ENCODE data around the gene NPAS3. TPM values are rescaled to one million over a fixed set of nuclear protein-coding genes. Genes with fewer than 3 reads are reported as not detected.

Gene NPAS3
- total RNA-seq, 1 donor from 2014 or later: 0.95 TPM

- Histone ChIP-seq H3K27ac (no peak overlapping the region), H3K9me3 (no peaks in the 10 kb centered on the region), H3K4me3 (no peak overlapping the region), H3K4me1 (no peaks in the 10 kb centered on the region), H3K27me3 (ENCODE audit: low read depth) (no peaks in the 10 kb centered on the region), H3K36me3 (no peaks in the 10 kb centered on the region)
- ATAC-seq: no peak
- DNase-seq: no peak
- intact Hi-C loops (cut with DNase I): no loop called here
- TF ChIP-seq, protein P1, sequence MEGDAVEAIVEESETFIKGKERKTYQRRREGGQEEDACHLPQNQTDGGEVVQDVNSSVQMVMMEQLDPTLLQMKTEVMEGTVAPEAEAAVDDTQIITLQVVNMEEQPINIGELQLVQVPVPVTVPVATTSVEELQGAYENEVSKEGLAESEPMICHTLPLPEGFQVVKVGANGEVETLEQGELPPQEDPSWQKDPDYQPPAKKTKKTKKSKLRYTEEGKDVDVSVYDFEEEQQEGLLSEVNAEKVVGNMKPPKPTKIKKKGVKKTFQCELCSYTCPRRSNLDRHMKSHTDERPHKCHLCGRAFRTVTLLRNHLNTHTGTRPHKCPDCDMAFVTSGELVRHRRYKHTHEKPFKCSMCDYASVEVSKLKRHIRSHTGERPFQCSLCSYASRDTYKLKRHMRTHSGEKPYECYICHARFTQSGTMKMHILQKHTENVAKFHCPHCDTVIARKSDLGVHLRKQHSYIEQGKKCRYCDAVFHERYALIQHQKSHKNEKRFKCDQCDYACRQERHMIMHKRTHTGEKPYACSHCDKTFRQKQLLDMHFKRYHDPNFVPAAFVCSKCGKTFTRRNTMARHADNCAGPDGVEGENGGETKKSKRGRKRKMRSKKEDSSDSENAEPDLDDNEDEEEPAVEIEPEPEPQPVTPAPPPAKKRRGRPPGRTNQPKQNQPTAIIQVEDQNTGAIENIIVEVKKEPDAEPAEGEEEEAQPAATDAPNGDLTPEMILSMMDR (IDR thresholded peaks at IDR 0.05): no peak
These were observed 124.2 kb downstream of the NPAS3 start for GRCh38 chr14:33062881-33063280.

GRCh38 chr14:33063521-33063920 lies 124.8 kb downstream of the NPAS3 start:
- H3K27ac ChIP-seq: no peak overlapping the region
- H3K36me3 ChIP-seq: no peaks in the 10 kb centered on the region
- H3K9me3 ChIP-seq: no peaks in the 10 kb centered on the region
- H3K4me1 ChIP-seq: no peaks in the 10 kb centered on the region
- ATAC-seq: no peak
- no peak for DNase-seq
- intact Hi-C loops (cut with DNase I): no loop called here
- TF ChIP-seq, protein P1 (IDR thresholded peaks at IDR 0.05): no peak
- H3K4me3 ChIP-seq: no peak overlapping the region
- no peaks in the 10 kb centered on the region for H3K27me3 ChIP-seq (ENCODE audit: low read depth)

DNA sequence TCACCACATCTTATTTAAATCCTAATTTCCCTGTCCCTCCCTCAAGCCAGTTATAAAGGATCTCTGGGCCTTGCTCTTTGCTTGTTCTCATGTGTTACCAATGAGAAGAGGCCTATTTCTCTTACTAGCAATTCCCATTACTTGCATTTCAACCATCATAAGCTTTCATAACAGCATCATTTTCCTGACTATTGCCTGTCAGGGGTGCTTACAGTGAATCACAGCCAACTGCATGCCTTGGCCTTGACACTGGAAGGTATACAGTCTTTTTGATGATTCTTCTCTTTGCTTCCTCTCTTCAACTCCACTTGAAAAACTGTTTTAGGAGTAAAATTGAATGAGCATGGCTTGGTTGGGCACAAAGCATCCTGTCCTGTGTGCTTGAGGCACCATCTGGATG lies 127.0 kb downstream of the NPAS3 start:
- intact Hi-C loops (cut with DNase I): no loop called here
- TF ChIP-seq, protein P1 (IDR thresholded peaks at IDR 0.05): no peak
- H3K36me3 ChIP-seq: no peaks in the 10 kb centered on the region
- H3K9me3 ChIP-seq: no peaks in the 10 kb centered on the region
- ATAC-seq: no peak
- no peaks in the 10 kb centered on the region for H3K4me1 ChIP-seq
- H3K27me3 ChIP-seq (ENCODE audit: low read depth): no peaks in the 10 kb centered on the region
- no peak for DNase-seq
- no peak overlapping the region for H3K4me3 ChIP-seq
- H3K27ac ChIP-seq: no peak overlapping the region

DNA sequence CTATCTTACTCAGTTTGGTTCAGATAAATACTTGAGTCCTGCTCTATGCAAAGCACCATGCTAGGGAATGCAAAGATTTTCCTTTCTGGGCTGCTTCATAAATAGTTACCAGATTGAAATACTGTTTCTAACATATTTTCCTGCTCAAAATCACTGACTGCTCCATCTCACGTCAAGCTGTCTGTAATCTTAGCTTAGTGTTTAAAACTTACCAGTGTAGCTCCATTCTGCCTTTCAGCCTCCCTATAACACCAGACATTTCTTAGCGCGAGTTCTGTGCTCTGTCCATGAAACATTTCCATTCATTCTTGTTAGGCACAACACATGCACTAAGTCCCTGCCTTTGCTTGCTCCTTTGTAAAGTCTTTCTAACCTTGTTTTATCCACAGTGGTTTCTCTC lies 129.4 kb downstream of the NPAS3 start:
- H3K36me3 ChIP-seq: no peaks in the 10 kb centered on the region
- no peak overlapping the region for H3K4me3 ChIP-seq
- intact Hi-C loops (cut with DNase I): no loop called here
- H3K27ac ChIP-seq: no peak overlapping the region
- DNase-seq (no peak), ATAC-seq (no peak)
- H3K27me3 ChIP-seq (ENCODE audit: low read depth): no peaks in the 10 kb centered on the region
- H3K4me1 ChIP-seq: no peaks in the 10 kb centered on the region
- TF ChIP-seq, protein P1 (IDR thresholded peaks at IDR 0.05): no peak
- H3K9me3 ChIP-seq: no peaks in the 10 kb centered on the region

DNA sequence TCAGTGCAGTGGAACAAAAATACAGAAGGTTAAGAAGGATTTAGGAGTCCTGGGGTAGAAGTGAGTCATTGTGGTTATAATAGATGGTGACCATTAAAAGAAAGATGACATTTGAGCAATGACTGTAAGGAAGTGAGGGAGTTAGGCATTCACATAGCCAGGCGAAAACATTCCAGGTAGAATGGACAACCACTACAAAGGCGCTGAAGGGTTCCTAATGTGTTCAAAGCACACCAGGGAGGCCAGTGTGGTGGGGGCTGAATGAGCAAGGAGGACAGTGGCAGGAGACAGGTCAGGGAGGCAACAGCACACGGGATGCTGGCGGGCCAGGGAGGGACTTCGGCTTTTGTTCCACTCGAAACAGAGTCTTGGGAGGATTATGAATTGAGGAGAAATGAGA lies 129.9 kb downstream of the NPAS3 start:
- no peaks in the 10 kb centered on the region for H3K36me3 ChIP-seq
- DNase-seq: no peak
- no peaks in the 10 kb centered on the region for H3K27me3 ChIP-seq (ENCODE audit: low read depth)
- H3K9me3 ChIP-seq: no peaks in the 10 kb centered on the region
- intact Hi-C loops (cut with DNase I): no loop called here
- no peak overlapping the region for H3K4me3 ChIP-seq
- no peaks in the 10 kb centered on the region for H3K4me1 ChIP-seq
- TF ChIP-seq, protein P1 (IDR thresholded peaks at IDR 0.05): no peak
- no peak for ATAC-seq
- no peak overlapping the region for H3K27ac ChIP-seq

DNA sequence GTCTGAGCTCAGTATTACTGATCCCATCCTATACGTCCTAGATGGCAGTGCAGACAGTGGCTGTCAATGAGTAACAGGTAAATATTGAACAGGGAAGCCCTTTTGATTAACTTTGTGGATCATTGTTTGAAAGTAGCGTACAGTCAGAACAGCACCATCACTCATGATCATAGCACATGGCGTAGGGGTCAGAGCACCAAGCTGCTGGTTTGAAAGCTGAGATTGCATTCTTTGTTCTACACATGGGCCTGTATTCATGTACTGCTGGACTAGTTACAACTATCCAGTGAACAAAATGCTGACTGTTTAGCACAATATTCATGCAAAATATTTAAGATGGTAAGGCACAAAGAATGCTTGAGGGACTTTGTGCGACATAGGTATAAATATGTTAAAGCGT lies 131.8 kb downstream of the NPAS3 start:
- Histone ChIP-seq H3K27ac (no peak overlapping the region), H3K27me3 (ENCODE audit: low read depth) (no peaks in the 10 kb centered on the region), H3K4me1 (no peaks in the 10 kb centered on the region), H3K36me3 (no peaks in the 10 kb centered on the region), H3K4me3 (no peak overlapping the region), H3K9me3 (no peaks in the 10 kb centered on the region)
- intact Hi-C loops (cut with DNase I): no loop called here
- DNase-seq: no peak
- TF ChIP-seq, protein P1 (IDR thresholded peaks at IDR 0.05): no peak
- no peak for ATAC-seq
